Loucy (cell line): Measurements from ENCODE around the gene RTP3.

ENCODE experiments used
- EZH2phosphoT487 ChIP-seq: fragments of 200-600 bp; IDR thresholded peaks from 2 replicates; pipeline ENCODE4 v1.6.1; 2018; ENCODE audit warnings: antibody characterized with exemption, mild to moderate bottlenecking, moderate library complexity, borderline replicate concordance
- TF ChIP-seq, protein P1 (sequence below): fragments of 200-600 bp; sonication (generic); conservative IDR thresholded peaks from 2 replicates; pipeline ENCODE4 v1.5.1; 2014; ENCODE audit warnings: mild to moderate bottlenecking, antibody characterized with exemption, low read length

DNA sequence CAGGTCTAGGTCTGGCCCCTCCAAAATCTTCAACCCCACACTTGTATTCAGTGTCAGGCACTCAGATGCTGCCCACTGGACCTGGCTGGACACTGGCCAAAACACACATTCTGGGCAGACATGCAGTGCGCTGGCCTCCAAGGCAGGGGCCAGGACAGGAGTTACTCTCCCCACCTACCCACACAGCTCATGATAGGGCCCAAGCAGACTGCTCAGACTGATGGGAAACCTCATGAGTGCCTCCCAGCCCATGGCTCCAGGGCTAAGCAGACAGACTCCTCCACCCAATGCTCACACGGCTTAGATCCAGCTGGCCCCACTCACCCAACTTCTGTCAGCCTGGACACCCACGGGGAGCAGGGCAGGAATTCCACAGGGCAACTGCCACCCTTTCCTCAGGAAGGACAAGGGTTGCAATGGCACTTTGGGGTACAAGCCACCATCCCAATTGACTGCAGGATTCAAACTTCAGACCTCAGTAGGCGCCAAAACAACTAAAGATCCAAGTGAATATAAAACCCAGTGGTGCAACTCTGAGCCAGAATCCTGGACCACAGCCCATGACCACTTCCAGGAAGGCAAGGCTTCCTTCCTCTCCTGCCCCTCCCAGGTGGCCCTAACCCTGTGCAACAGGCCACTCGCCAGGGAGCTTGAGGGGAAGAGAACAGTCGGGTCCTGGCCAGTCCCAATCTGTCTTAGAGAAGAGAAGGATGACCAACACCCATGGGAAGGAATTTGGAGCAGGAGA is 34.5 kb upstream of the RTP3 start:
- TF ChIP-seq, protein P1, sequence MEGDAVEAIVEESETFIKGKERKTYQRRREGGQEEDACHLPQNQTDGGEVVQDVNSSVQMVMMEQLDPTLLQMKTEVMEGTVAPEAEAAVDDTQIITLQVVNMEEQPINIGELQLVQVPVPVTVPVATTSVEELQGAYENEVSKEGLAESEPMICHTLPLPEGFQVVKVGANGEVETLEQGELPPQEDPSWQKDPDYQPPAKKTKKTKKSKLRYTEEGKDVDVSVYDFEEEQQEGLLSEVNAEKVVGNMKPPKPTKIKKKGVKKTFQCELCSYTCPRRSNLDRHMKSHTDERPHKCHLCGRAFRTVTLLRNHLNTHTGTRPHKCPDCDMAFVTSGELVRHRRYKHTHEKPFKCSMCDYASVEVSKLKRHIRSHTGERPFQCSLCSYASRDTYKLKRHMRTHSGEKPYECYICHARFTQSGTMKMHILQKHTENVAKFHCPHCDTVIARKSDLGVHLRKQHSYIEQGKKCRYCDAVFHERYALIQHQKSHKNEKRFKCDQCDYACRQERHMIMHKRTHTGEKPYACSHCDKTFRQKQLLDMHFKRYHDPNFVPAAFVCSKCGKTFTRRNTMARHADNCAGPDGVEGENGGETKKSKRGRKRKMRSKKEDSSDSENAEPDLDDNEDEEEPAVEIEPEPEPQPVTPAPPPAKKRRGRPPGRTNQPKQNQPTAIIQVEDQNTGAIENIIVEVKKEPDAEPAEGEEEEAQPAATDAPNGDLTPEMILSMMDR, result no peak
- no peak for TF ChIP-seq EZH2phosphoT487
